Aorta (tissue), 5 donors: ENCODE data around the gene TASP1. TPM values are rescaled to one million over a fixed set of nuclear protein-coding genes. Genes with fewer than 3 reads are reported as not detected.

Experiments
- ATAC-seq: fragments of 200-7000 bp; cut with Tn5 transposase; one replicate; pipeline ENCODE4 v1.9.1; 2022; ENCODE audit warnings: moderate library complexity; ENCODE audit not compliant: low FRiP score
- DNase-seq, 2 donors: peaks; one replicate each; pipeline ENCODE4 v3.0.0-alpha.2; 2020
- H3K27ac ChIP-seq, 2 donors: one replicate each; pipeline ENCODE4 v1.5.1; 2013; ENCODE audit warnings: low read length in 2 of 2, mild to moderate bottlenecking in 2 of 2, moderate library complexity in 2 of 2, control low read depth in 1 of 2, inconsistent platforms in 1 of 2, low read depth in 1 of 2
- H3K27me3 ChIP-seq, 2 donors: one replicate each; pipeline ENCODE4 v1.6.1; 2013; ENCODE audit warnings: control low read depth in 1 of 2, low read length in 1 of 2, mild to moderate bottlenecking in 1 of 2, moderate library complexity in 1 of 2; ENCODE audit not compliant: insufficient read depth in 2 of 2, control insufficient read depth in 1 of 2
- H3K36me3 ChIP-seq, 2 donors: one replicate each; pipeline ENCODE4 v1.6.1; 2013; ENCODE audit warnings: control low read depth in 1 of 2, low read length in 1 of 2, mild to moderate bottlenecking in 1 of 2; ENCODE audit not compliant: insufficient read depth in 2 of 2, control insufficient read depth in 1 of 2
- H3K4me1 ChIP-seq, 2 donors: one replicate each; pipeline ENCODE4 v1.6.1; 2013; ENCODE audit warnings: low read length in 2 of 2, control low read depth in 1 of 2, mild to moderate bottlenecking in 1 of 2, moderate library complexity in 1 of 2; ENCODE audit not compliant: insufficient read depth in 2 of 2, control insufficient read depth in 1 of 2
- H3K4me3 ChIP-seq, 2 donors: one replicate each; pipeline ENCODE4 v1.5.1; 2013; ENCODE audit warnings: low read length in 2 of 2, control low read depth in 1 of 2, mild to moderate bottlenecking in 1 of 2
- H3K9me3 ChIP-seq: one replicate; pipeline ENCODE4 v1.6.1; 2013; ENCODE audit warnings: mild to moderate bottlenecking, low read length; ENCODE audit not compliant: control insufficient read depth
- WGBS, 2 donors: extraction: QIAGEN DNeasy Blood & Tissue Kit; methylation state at CpG; one replicate each; pipeline ENCODE4 v1.1.7; 2013; 5-methylcytosine and 5-hydroxymethylcytosine counted together
- intact Hi-C, 2 donors: fragments of 100-400 bp; cut with DNase I; formaldehyde crosslinking; loops; one replicate each; pipeline versions ENCODE4 v1.14.2 to v1.15.0; 2022
- polyA plus RNA-seq, 2 donors: library from polyadenylated mRNA; stranded (reverse); fragments of 200-250 nt; gene quantifications; one replicate each; pipeline ENCODE4 v1.2.3, GENCODE V29; 2013
- total RNA-seq, 2 donors: library from RNA; stranded (reverse); fragmentation: NEBNext Ultra II Directional; extraction: Animal tissue kit (Norgen Biotek cat#: 25700); gene quantifications; one replicate each; pipeline ENCODE4 v1.2.1, GENCODE V29; 2021
- donor health status: healthy with polysubstance abuse.
- donor health status: Bipolar disorder and iron deficiency.
- donor health status: DM: no; HTN: no; CAD: no.
- donor health status: DM: no; HTN: no; CAD: no.
- donor health status: DM: yes; HTN: yes; CAD: no.

TASP1 gene
- total and polyA plus RNA-seq, 4 donors = 13.2 to 74.6 (median 25.9) TPM

- Histone ChIP-seq H3K27ac (no peak overlapping the region), H3K4me1 (no peaks in the 10 kb centered on the region), H3K4me3 (no peak overlapping the region), H3K36me3 (peaks cover 0 to 2% of the 10 kb centered on the region in 2 donors), H3K9me3 (peaks cover 3% of the 10 kb centered on the region), H3K27me3 (no peaks in the 10 kb centered on the region)
- intact Hi-C loops = no loop called here
- no peak for ATAC-seq
- 89 to 92% methylated on average over 2 of the region's 2 CpGs for WGBS, 2 donors
- DNase-seq = no peak
Observed at GRCh38 chr20:13443690-13444089, 195.0 kb downstream of the TASP1 start.

GRCh38 chr20:13442986-13443385 is 195.7 kb downstream of the TASP1 start:
- no peak for ATAC-seq
- 95 to 100% methylated on average over 1 of the region's 1 CpG for WGBS, 2 donors
- Histone ChIP-seq H3K27me3 (no peaks in the 10 kb centered on the region), H3K27ac (no peak overlapping the region), H3K9me3 (peaks cover 3% of the 10 kb centered on the region), H3K36me3 (peaks cover 0 to 2% of the 10 kb centered on the region in 2 donors), H3K4me1 (no peaks in the 10 kb centered on the region), H3K4me3 (no peak overlapping the region)
- DNase-seq = no peak
- intact Hi-C loops = no loop called here

GRCh38 chr20:13441388-13441787 is 197.3 kb downstream of the TASP1 start:
- no peak overlapping the region for H3K4me3 ChIP-seq
- peaks cover 0 to 2% of the 10 kb centered on the region in 2 donors for H3K36me3 ChIP-seq
- H3K9me3 ChIP-seq = peaks cover 3% of the 10 kb centered on the region
- intact Hi-C loops = no loop called here
- no peak for DNase-seq
- H3K27ac ChIP-seq = no peak overlapping the region
- ATAC-seq = no peak
- H3K4me1 ChIP-seq = no peaks in the 10 kb centered on the region
- no peaks in the 10 kb centered on the region for H3K27me3 ChIP-seq

GRCh38 chr20:13436530-13436929 is 202.2 kb downstream of the TASP1 start:
- Histone ChIP-seq H3K36me3 (peaks cover 0 to 2% of the 10 kb centered on the region in 2 donors), H3K9me3 (peaks cover 3% of the 10 kb centered on the region), H3K27ac (no peak overlapping the region), H3K4me1 (no peaks in the 10 kb centered on the region), H3K4me3 (no peak overlapping the region), H3K27me3 (no peaks in the 10 kb centered on the region)
- ATAC-seq = no peak
- intact Hi-C loops = no loop called here
- WGBS, 2 donors = 83 to 88% methylated on average over 7 of the region's 7 CpGs
- DNase-seq = no peak

- H3K4me1 ChIP-seq = no peaks in the 10 kb centered on the region
- H3K4me3 ChIP-seq = no peak overlapping the region
- intact Hi-C loops = no loop called here
- H3K27ac ChIP-seq = no peak overlapping the region
- ATAC-seq (no peak), DNase-seq (no peak)
- H3K27me3 ChIP-seq = no peaks in the 10 kb centered on the region
- WGBS, 2 donors = 71 to 83% methylated on average over 1 of the region's 1 CpG
- no peaks in the 10 kb centered on the region for H3K9me3 ChIP-seq
- H3K36me3 ChIP-seq = no peaks in the 10 kb centered on the region
Observed at GRCh38 chr20:13432126-13432525, 206.6 kb downstream of the TASP1 start.

- Histone ChIP-seq H3K36me3 (peaks cover 0 to 2% of the 10 kb centered on the region in 2 donors), H3K4me1 (no peaks in the 10 kb centered on the region), H3K27ac (no peak overlapping the region), H3K27me3 (no peaks in the 10 kb centered on the region), H3K4me3 (no peak overlapping the region), H3K9me3 (no peaks in the 10 kb centered on the region)
- intact Hi-C loops = no loop called here
- 90 to 91% methylated on average over 9 of the region's 9 CpGs for WGBS, 2 donors
- ATAC-seq = no peak
- no peak for DNase-seq
Observed at GRCh38 chr20:13430346-13431002, 208.3 kb downstream of the TASP1 start.

GRCh38 chr20:13428684-13429083 is 210.0 kb downstream of the TASP1 start:
- DNase-seq (no peak), ATAC-seq (no peak)
- H3K36me3 ChIP-seq = peaks cover 0 to 2% of the 10 kb centered on the region in 2 donors
- intact Hi-C loops = no loop called here
- WGBS, 2 donors = 77 to 89% methylated on average over 1 of the region's 1 CpG
- no peaks in the 10 kb centered on the region for H3K4me1 ChIP-seq
- no peaks in the 10 kb centered on the region for H3K27me3 ChIP-seq
- no peaks in the 10 kb centered on the region for H3K9me3 ChIP-seq
- H3K27ac ChIP-seq = no peak overlapping the region
- H3K4me3 ChIP-seq = no peak overlapping the region

- no peak overlapping the region for H3K27ac ChIP-seq
- intact Hi-C loops = no loop called here
- ATAC-seq = no peak
Observed at GRCh38 chr20:13426870-13427269, 211.9 kb downstream of the TASP1 start.

GRCh38 chr20:13425381-13426135 is 213.2 kb downstream of the TASP1 start:
- no peak overlapping the region for H3K27ac ChIP-seq
- WGBS, 2 donors = 23 to 36% methylated on average over 4 of the region's 4 CpGs
- DNase-seq (no peak), ATAC-seq (no peak)
- intact Hi-C loops = no loop called here
- H3K9me3 ChIP-seq = no peaks in the 10 kb centered on the region
- H3K4me3 ChIP-seq = no peak overlapping the region
- H3K36me3 ChIP-seq = peaks cover 0 to 2% of the 10 kb centered on the region in 2 donors
- no peaks in the 10 kb centered on the region for H3K27me3 ChIP-seq
- H3K4me1 ChIP-seq = no peaks in the 10 kb centered on the region

More at GRCh38 chr20:13426870-13427269, 211.9 kb downstream of the TASP1 start:
- WGBS, 2 donors = 86 to 94% methylated on average over 3 of the region's 3 CpGs
- DNase-seq = no peak
- no peaks in the 10 kb centered on the region for H3K27me3 ChIP-seq
- H3K9me3 ChIP-seq = no peaks in the 10 kb centered on the region
- H3K4me3 ChIP-seq = no peak overlapping the region
- H3K4me1 ChIP-seq = no peaks in the 10 kb centered on the region
- peaks cover 0 to 2% of the 10 kb centered on the region in 2 donors for H3K36me3 ChIP-seq
